ENCODE results near the gene ZNF138.

The ZNF138 gene

DNA sequence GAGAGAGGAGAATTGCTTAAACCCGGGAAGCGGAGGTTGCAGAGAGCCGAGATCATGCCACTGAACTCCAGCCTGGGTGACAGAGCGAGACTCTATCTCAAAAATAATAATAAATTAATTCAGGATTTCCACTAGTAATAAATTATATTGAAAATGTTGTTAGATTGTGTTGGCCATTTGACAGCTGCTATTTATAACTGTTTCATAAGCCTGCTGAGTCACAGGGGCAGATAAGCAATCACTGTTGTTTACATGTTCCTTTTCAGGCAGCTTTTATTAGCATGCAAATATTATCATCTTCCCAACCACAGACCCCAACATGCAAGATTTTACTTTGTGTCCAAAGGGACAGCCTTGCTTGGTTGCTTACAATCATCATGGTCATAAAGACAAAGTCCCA is 49.5 kb upstream of the ZNF138 start (continued):
- TF ChIP-seq, protein P1, sequence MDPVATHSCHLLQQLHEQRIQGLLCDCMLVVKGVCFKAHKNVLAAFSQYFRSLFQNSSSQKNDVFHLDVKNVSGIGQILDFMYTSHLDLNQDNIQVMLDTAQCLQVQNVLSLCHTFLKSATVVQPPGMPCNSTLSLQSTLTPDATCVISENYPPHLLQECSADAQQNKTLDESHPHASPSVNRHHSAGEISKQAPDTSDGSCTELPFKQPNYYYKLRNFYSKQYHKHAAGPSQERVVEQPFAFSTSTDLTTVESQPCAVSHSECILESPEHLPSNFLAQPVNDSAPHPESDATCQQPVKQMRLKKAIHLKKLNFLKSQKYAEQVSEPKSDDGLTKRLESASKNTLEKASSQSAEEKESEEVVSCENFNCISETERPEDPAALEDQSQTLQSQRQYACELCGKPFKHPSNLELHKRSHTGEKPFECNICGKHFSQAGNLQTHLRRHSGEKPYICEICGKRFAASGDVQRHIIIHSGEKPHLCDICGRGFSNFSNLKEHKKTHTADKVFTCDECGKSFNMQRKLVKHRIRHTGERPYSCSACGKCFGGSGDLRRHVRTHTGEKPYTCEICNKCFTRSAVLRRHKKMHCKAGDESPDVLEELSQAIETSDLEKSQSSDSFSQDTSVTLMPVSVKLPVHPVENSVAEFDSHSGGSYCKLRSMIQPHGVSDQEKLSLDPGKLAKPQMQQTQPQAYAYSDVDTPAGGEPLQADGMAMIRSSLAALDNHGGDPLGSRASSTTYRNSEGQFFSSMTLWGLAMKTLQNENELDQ (tag by site-specific recombination; IDR thresholded peaks at IDR 0.05; ENCODE audit: low read depth): no peak
- TF ChIP-seq ZNF184 (tag by site-specific recombination; IDR thresholded peaks at IDR 0.05) (no peak), ZNF341 (tag by site-specific recombination; IDR thresholded peaks at IDR 0.05; ENCODE audit: low read depth) (no peak), YY1 (tag by site-specific recombination; IDR thresholded peaks at IDR 0.05) (no peak), ZNF513 (tag by site-specific recombination; IDR thresholded peaks at IDR 0.05) (no peak), KLF1 (tag by site-specific recombination; IDR thresholded peaks at IDR 0.05) (no peak), ZNF843 (tag by site-specific recombination; IDR thresholded peaks at IDR 0.05) (no peak), ZNF518A (tag by site-specific recombination; conservative IDR thresholded peaks at IDR 0.05; ENCODE audit: low read depth) (no peak)

DNA sequence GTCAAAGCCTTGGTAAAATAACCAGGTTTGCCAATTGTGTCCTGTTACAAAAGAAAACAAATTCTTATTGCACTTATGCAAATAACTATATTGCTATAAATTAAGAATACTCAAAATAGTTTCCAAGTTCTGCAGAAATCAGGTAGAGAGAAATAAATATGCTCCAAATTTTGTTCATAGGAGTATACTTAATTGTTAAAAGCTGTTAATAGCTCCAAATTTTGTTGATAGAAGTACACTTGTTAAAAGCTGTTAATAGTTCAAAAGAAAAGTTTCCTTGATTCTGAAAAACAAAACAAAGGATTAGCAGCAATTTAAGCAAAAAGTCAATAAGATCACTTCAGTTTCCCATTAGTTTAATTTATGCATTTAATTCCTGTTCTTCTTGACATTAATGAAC is 46.4 kb upstream of the ZNF138 start:
- no peaks in the 10 kb centered on the region for H3K36me3 ChIP-seq (ENCODE audit: control insufficient read depth in 2 of 2, insufficient read depth in 1 of 2, low read length in 2 of 2)
- TF ChIP-seq SETDB1 (IDR thresholded peaks at IDR 0.05; ENCODE audit: insufficient read length, low read length) (peak; percentile 85), ZNF510 (tag by site-specific recombination; IDR thresholded peaks at IDR 0.05; ENCODE audit: insufficient replicate concordance) (no peak)
- ChIA-PET CTCF (no interaction called here), POLR2A (no interaction called here)
- H3K27ac ChIP-seq (ENCODE audit: extremely low read depth, low read depth, low read length): no peak overlapping the region
- H3K9me3 ChIP-seq (ENCODE audit: control insufficient read depth, insufficient read depth, low read depth, low read length): no peaks in the 10 kb centered on the region
- H3K4me3 ChIP-seq (ENCODE audit: low read depth, low read length): no peak overlapping the region
- no peaks in the 10 kb centered on the region for H3K4me1 ChIP-seq (ENCODE audit: control insufficient read depth, insufficient read depth, low read length)

DNA sequence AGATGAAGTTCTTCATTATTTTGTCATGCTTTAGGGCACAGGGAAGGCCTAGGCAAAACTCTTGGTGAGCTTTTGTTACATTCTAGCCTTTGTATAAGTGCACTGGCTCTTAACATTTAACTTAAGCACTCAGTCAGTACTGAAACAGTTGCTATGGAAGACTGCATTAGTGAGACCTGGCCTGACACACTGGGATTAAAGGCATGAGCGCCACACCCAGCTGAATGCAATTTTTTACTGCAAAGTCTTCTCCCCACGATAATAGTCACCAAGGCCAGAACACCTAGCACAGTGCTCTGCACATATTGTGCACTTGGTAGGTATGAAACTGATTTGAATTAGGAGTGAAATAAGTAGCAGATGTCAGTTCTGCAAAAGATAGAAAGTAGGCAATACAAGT is 41.2 kb upstream of the ZNF138 start:
- H3K9me3 ChIP-seq (ENCODE audit: control insufficient read depth, insufficient read depth, low read depth, low read length): no peaks in the 10 kb centered on the region
- H3K4me3 ChIP-seq (ENCODE audit: low read depth, low read length): no peak overlapping the region
- ChIA-PET POLR2A (no interaction called here), CTCF (no interaction called here)
- H3K36me3 ChIP-seq (ENCODE audit: control insufficient read depth in 2 of 2, insufficient read depth in 1 of 2, low read length in 2 of 2): no peaks in the 10 kb centered on the region
- TF ChIP-seq KLF1 (tag by site-specific recombination; IDR thresholded peaks at IDR 0.05) (no peak), ZNF777 (tag by site-specific recombination; IDR thresholded peaks at IDR 0.05; ENCODE audit: borderline replicate concordance) (no peak), SP7 (tag by site-specific recombination; IDR thresholded peaks at IDR 0.05) (no peak), HOXA7 (CRISPR knock-in tag; IDR thresholded peaks at IDR 0.05; ENCODE audit: borderline replicate concordance) (no peak)
- TF ChIP-seq, protein P2, sequence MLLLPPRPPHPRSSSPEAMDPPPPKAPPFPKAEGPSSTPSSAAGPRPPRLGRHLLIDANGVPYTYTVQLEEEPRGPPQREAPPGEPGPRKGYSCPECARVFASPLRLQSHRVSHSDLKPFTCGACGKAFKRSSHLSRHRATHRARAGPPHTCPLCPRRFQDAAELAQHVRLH (tag by site-specific recombination; IDR thresholded peaks at IDR 0.05): no peak
- H3K27ac ChIP-seq (ENCODE audit: extremely low read depth, low read depth, low read length): no peak overlapping the region
- H3K4me1 ChIP-seq (ENCODE audit: control insufficient read depth, insufficient read depth, low read length): no peaks in the 10 kb centered on the region

Measured in HEK293 (cell line).